Ramos (cell line): ENCODE data around the gene ABCB7.

ENCODE experiments used
- in situ Hi-C: fragments of 300-500 bp; cut with MboI; formaldehyde crosslinking; loops from one replicate; pipeline ENCODE4 v1.14.3; 2022; ENCODE audit warnings: low sequenced_read_pairs; ENCODE audit not compliant: unreplicated experiment

The ABCB7 gene

DNA sequence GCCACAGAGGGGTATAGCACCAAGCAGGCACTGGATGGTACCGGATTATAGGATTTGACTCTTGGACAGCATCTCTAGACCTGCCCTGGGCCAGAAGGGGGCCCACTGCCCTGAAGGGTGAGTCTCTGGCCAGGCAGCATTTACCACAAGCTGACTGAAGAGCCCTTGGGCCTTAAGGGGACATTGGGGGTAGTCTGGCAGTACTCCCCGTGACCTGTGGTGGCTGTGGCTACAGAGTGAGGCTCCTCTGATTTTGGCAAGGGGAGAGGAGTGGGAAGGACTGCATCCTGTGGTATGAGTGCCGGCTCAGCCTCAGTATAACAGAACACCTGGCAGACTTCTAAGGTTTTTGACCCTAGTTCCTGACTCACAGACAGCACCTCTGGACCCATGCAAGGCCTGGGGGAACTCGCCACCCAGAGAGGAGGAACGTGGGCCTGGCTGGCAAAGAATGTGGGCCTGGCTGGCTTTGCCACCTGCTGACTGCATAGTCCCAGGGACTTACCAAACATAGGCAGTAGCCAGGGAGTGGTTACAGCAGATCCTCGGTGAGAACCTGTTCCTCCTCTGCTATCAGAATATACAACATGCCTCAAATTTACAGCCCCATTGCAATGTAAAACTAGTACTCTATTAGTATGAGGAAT, 48.1 kb downstream of the ABCB7 start:
- in situ Hi-C loops: no loop called here

DNA sequence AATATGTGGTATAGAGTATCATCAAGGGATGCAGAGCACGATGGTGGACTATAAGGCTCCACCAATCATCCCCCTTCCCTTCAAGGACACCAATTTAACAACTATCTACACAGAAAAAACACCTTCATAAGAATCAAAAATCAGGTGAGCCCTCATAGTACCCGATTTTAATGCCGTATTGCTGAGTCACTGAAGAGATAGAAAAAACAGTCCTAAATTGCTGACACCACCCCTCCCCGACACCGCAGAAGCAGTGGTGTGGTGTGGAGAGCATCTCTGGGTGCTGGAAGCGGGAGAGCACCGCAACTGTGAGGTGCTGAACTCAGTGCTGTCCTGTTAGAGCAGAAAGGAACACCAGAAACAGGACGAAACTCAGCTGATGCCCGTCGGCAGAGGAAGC, 49.3 kb downstream of the ABCB7 start:
- in situ Hi-C loops: no loop called here

DNA sequence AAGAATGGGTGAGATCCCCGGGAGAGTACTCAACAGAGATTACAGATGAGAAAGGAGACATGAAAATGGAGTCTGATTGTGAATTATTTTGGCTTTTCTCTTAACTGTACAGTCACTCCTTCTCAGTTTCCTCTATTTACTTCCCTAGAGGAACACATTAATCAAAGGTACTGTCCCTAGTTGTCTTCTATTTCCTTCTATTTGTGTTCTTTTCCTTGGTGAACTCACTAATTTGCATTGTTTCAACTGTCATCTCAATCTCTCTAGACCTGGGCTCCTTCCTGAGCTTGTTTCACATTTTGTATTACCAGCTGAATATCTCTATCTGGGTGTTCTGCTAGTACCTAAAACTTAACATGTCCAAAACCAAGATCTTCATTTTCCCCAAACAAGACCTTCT, 59.8 kb downstream of the ABCB7 start:
- in situ Hi-C loops: no loop called here

DNA sequence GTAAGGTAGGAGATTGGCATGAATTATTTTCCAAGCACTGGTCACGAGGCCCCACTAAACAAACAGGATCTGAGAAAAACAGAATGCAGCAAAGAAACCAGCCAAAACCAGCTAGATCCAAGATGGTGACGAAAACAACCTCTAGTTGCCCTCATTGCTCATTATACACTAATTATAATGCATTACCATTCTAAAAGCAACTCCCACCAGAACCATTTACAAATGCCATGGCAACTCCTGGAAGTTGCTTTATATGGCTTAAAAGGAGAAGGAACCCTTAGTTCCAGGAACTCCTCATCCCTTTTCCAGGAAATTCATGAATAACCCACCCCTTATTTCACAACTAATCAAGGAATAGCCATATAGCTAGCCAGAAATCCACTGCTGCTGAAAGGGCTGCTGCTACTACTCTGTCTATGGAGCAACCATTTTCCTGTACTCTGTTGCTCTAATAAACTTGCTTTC, 69.3 kb downstream of the ABCB7 start:
- in situ Hi-C loops: no loop called here

- in situ Hi-C loops: no loop called here
Observed at GRCh38 chrX:75084757-75085156, 71.3 kb downstream of the ABCB7 start.

DNA sequence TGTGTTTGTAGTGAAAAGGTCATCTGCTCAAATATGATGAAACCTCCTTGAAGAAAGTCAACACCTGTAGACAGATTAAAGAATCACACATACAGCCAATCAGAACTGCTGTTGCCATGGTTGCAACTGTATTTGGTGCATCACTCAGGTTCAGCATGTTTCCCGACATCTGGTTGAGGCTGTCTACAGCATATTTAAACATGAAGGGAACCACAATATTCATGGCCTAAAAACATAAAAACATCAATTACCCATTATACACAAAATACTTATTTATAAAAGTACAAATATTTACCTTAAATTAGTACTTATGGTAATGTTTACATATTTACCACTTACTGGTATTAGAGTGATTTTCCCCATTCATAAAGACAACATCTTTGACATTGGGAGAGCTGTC, 79.7 kb downstream of the ABCB7 start:
- in situ Hi-C loops: no loop called here

DNA sequence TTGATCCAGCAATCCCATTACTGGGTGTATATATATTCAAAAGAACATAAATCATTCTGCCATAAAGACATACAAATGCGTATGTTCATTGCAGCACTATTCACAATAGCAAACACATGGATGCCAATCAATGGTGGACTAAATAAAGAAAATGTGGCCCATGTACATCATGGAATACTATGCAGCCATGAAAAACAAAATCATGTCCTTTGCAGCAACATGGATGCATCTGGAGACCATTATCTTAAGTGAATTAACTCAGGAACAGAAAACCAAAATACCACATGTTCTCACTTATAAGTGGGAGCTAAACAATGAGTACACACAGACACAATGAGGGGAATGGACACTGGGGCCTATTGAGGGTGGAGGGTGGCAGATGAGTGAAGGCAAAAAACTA, 81.6 kb downstream of the ABCB7 start:
- in situ Hi-C loops: no loop called here

GRCh38 chrX:75071334-75071733, 84.7 kb downstream of the ABCB7 start:
- in situ Hi-C loops: no loop called here

- in situ Hi-C loops: no loop called here
Observed at GRCh38 chrX:75067931-75068330, 88.2 kb downstream of the ABCB7 start.

DNA sequence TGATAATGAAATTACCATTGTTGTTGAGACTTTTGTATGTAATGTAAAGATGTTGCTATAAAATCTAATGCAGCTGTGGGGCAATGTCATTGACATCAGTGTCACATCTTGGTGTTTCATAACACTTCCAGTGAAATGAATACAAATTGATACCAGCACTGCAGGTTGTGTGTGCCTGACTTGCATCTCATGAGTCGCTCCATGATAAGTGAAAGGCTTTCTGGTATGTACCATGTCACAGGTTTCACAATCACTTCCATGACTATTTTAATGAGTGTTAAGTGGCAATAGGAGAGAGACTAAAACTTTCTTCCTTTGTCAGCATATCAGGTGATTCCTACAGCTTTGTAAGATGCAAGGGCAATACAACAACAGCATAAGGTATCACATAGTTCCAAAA, 94.4 kb downstream of the ABCB7 start:
- in situ Hi-C loops: no loop called here

GRCh38 chrX:75051047-75051446, 105.0 kb downstream of the ABCB7 start:
- in situ Hi-C loops: no loop called here

GRCh38 chrX:75045369-75045768, 110.7 kb downstream of the ABCB7 start:
- in situ Hi-C loops: loop anchor here (25.0 kb wide), 1 partner anchor 567 kb away; no protein-coding TSS in a partner anchor

DNA sequence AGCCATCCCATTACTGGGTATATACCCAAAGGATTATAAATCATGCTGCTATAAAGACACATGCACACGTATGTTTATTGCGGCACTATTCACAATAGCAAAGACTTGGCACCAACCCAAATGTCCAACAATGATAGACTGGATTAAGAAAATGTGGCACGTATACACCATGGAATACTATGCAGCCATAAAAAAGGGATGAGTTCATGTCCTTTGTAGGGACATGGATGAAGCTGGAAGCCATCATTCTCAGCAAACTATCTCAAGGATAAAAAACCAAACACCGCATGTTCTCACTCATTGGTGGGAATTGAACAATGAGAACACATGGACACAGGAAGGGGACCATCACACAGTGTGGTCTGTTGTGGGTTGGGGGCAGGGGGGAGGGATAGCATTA, 111.9 kb downstream of the ABCB7 start:
- in situ Hi-C loops: loop anchor here (25.0 kb wide), 1 partner anchor 568 kb away; no protein-coding TSS in a partner anchor

GRCh38 chrX:75038925-75039324, 117.2 kb downstream of the ABCB7 start:
- in situ Hi-C loops: loop anchor here (25.0 kb wide), 1 partner anchor 573 kb away; no protein-coding TSS in a partner anchor
